Measurements from ENCODE around the gene MYB. TPM values are rescaled to one million over a fixed set of nuclear protein-coding genes. Genes with fewer than 3 reads are reported as not detected.

MYB gene
- total and polyA plus RNA-seq, 2 experiments from 2014 or later: 4.2 to 7.9 TPM

DNA sequence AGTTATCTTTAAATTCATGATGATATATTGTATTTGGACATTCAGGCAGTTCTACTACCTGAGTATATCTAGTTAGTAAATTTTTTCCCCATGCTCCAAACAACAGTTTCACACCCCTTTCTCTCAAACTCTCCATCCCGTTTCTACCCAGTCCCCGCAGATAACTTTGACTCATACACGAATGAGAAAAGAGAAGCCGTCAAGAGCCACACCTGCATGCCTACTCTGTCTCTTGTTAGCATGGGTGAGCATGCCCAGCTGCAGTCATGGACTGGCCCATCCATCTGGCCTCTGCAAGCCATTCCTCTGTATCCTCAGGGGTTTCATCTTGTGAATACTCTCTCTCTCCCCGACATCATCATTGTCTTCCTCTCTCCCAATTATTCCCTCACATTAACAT, 41.5 kb downstream of the MYB start (continued):
- TF ChIP-seq, protein P1, sequence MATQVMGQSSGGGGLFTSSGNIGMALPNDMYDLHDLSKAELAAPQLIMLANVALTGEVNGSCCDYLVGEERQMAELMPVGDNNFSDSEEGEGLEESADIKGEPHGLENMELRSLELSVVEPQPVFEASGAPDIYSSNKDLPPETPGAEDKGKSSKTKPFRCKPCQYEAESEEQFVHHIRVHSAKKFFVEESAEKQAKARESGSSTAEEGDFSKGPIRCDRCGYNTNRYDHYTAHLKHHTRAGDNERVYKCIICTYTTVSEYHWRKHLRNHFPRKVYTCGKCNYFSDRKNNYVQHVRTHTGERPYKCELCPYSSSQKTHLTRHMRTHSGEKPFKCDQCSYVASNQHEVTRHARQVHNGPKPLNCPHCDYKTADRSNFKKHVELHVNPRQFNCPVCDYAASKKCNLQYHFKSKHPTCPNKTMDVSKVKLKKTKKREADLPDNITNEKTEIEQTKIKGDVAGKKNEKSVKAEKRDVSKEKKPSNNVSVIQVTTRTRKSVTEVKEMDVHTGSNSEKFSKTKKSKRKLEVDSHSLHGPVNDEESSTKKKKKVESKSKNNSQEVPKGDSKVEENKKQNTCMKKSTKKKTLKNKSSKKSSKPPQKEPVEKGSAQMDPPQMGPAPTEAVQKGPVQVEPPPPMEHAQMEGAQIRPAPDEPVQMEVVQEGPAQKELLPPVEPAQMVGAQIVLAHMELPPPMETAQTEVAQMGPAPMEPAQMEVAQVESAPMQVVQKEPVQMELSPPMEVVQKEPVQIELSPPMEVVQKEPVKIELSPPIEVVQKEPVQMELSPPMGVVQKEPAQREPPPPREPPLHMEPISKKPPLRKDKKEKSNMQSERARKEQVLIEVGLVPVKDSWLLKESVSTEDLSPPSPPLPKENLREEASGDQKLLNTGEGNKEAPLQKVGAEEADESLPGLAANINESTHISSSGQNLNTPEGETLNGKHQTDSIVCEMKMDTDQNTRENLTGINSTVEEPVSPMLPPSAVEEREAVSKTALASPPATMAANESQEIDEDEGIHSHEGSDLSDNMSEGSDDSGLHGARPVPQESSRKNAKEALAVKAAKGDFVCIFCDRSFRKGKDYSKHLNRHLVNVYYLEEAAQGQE (IDR thresholded peaks at IDR 0.05; ENCODE audit: unreplicated experiment): no peak
- TF ChIP-seq, protein P2, sequence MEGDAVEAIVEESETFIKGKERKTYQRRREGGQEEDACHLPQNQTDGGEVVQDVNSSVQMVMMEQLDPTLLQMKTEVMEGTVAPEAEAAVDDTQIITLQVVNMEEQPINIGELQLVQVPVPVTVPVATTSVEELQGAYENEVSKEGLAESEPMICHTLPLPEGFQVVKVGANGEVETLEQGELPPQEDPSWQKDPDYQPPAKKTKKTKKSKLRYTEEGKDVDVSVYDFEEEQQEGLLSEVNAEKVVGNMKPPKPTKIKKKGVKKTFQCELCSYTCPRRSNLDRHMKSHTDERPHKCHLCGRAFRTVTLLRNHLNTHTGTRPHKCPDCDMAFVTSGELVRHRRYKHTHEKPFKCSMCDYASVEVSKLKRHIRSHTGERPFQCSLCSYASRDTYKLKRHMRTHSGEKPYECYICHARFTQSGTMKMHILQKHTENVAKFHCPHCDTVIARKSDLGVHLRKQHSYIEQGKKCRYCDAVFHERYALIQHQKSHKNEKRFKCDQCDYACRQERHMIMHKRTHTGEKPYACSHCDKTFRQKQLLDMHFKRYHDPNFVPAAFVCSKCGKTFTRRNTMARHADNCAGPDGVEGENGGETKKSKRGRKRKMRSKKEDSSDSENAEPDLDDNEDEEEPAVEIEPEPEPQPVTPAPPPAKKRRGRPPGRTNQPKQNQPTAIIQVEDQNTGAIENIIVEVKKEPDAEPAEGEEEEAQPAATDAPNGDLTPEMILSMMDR (conservative IDR thresholded peaks at IDR 0.05; ENCODE audit: low read depth in 2 of 2): no peak
- TF ChIP-seq EZH2 (IDR thresholded peaks at IDR 0.05; ENCODE audit: low read depth, unreplicated experiment) (no peak), CREB1 (CRISPR knock-in tag; IDR thresholded peaks at IDR 0.05; ENCODE audit: low read depth) (no peak), ZNF114 (CRISPR knock-in tag; IDR thresholded peaks at IDR 0.05) (no peak), EZH2phosphoT487 (IDR thresholded peaks at IDR 0.05; ENCODE audit: unreplicated experiment) (no peak), NANOG (IDR thresholded peaks at IDR 0.05; ENCODE audit: borderline replicate concordance) (no peak), STAT1 (IDR thresholded peaks at IDR 0.05; ENCODE audit: unreplicated experiment) (no peak)

DNA sequence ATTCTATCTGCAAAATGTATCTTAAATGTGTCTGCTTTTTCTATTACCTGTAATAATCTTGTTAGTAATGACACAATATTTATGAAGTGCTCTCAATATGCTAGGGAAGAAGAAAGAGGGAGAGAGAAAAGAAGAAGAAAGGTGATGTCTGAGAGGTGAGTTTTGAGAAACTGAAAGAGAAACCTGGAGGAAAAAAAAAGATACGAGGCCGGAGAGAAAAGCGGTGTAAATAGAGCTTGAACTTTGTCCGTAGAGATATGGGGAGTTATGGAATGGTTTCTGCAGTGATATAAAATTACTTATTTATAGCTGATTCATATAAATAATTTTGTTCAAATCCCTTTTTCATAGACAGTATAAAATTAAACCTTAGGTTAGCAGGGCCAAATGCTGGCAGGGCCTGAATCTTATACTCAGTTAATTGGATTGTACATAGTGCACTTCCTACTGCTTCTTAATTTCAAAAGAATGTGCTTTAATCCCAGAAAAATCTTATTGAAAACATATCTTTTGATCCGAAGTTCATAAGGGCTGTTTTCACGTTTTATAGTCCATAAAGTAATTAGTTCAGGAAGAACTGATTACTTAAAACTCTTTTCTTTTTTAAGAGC, 43.0 kb downstream of the MYB start:
- Mint-ChIP-seq H3K27ac (no peak overlapping the region), H3K36me3 (ENCODE audit: low read depth) (peaks cover 2% of the 10 kb centered on the region; the same call in 1 of the 3 replicates), H3K4me3 (no peak overlapping the region), H3K27me3 (ENCODE audit: insufficient read depth, low read depth, poor library complexity) (peaks cover 2% of the 10 kb centered on the region), H3K9me3 (no peaks in the 10 kb centered on the region), H3K4me1 (peaks cover 7% of the 10 kb centered on the region; the same call in 2 of the 3 replicates)
- no peaks in the 10 kb centered on the region for H3K9me2 ChIP-seq (ENCODE audit: insufficient read depth)
- H3K36me3 ChIP-seq (ENCODE audit: insufficient read depth): no peaks in the 10 kb centered on the region
- no peaks in the 10 kb centered on the region; the same call in 1 of the 2 replicates for H3K4me1 ChIP-seq (ENCODE audit: insufficient read depth)
- DNase-seq (ENCODE audit: low spot score): no peak
- no peak overlapping the region for H3K27ac ChIP-seq (ENCODE audit: low read depth)
- H3K4me3 ChIP-seq: no peak overlapping the region
- H3K27me3 ChIP-seq (ENCODE audit: insufficient read depth): no peaks in the 10 kb centered on the region
- H3F3A ChIP-seq (replicated peaks; ENCODE audit: low read depth): no peaks in the 10 kb centered on the region
- no peak overlapping the region for H3K4me2 ChIP-seq
- H4K20me1 ChIP-seq (replicated peaks; ENCODE audit: insufficient read depth): no peaks in the 10 kb centered on the region
- ATAC-seq: no peak
- H2AFZ ChIP-seq: no peak overlapping the region
- H3K79me2 ChIP-seq (replicated peaks; ENCODE audit: insufficient read depth): no peaks in the 10 kb centered on the region
- TF ChIP-seq EZH2phosphoT487 (IDR thresholded peaks at IDR 0.05; ENCODE audit: unreplicated experiment): no peak
- TF ChIP-seq STAT1 (IDR thresholded peaks at IDR 0.05; ENCODE audit: unreplicated experiment): no peak
- TF ChIP-seq, protein P1 (IDR thresholded peaks at IDR 0.05; ENCODE audit: unreplicated experiment): no peak
- TF ChIP-seq, protein P3, sequence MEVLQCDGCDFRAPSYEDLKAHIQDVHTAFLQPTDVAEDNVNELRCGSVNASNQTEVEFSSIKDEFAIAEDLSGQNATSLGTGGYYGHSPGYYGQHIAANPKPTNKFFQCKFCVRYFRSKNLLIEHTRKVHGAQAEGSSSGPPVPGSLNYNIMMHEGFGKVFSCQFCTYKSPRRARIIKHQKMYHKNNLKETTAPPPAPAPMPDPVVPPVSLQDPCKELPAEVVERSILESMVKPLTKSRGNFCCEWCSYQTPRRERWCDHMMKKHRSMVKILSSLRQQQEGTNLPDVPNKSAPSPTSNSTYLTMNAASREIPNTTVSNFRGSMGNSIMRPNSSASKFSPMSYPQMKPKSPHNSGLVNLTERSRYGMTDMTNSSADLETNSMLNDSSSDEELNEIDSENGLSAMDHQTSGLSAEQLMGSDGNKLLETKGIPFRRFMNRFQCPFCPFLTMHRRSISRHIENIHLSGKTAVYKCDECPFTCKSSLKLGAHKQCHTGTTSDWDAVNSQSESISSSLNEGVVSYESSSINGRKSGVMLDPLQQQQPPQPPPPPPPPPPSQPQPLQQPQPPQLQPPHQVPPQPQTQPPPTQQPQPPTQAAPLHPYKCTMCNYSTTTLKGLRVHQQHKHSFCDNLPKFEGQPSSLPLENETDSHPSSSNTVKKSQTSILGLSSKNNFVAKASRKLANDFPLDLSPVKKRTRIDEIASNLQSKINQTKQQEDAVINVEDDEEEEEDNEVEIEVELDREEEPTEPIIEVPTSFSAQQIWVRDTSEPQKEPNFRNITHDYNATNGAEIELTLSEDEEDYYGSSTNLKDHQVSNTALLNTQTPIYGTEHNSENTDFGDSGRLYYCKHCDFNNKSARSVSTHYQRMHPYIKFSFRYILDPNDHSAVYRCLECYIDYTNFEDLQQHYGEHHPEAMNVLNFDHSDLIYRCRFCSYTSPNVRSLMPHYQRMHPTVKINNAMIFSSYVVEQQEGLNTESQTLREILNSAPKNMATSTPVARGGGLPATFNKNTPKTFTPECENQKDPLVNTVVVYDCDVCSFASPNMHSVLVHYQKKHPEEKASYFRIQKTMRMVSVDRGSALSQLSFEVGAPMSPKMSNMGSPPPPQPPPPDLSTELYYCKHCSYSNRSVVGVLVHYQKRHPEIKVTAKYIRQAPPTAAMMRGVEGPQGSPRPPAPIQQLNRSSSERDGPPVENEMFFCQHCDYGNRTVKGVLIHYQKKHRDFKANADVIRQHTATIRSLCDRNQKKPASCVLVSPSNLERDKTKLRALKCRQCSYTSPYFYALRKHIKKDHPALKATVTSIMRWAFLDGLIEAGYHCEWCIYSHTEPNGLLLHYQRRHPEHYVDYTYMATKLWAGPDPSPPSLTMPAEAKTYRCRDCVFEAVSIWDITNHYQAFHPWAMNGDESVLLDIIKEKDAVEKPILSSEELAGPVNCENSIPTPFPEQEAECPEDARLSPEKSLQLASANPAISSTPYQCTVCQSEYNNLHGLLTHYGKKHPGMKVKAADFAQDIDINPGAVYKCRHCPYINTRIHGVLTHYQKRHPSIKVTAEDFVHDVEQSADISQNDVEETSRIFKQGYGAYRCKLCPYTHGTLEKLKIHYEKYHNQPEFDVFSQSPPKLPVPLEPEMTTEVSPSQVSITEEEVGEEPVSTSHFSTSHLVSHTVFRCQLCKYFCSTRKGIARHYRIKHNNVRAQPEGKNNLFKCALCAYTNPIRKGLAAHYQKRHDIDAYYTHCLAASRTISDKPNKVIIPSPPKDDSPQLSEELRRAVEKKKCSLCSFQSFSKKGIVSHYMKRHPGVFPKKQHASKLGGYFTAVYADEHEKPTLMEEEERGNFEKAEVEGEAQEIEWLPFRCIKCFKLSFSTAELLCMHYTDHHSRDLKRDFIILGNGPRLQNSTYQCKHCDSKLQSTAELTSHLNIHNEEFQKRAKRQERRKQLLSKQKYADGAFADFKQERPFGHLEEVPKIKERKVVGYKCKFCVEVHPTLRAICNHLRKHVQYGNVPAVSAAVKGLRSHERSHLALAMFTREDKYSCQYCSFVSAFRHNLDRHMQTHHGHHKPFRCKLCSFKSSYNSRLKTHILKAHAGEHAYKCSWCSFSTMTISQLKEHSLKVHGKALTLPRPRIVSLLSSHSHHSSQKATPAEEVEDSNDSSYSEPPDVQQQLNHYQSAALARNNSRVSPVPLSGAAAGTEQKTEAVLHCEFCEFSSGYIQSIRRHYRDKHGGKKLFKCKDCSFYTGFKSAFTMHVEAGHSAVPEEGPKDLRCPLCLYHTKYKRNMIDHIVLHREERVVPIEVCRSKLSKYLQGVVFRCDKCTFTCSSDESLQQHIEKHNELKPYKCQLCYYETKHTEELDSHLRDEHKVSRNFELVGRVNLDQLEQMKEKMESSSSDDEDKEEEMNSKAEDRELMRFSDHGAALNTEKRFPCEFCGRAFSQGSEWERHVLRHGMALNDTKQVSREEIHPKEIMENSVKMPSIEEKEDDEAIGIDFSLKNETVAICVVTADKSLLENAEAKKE (CRISPR knock-in tag; IDR thresholded peaks at IDR 0.05): no peak

All from GM23338 (cell line).